ENCODE data around the gene PEAK1.

Gene PEAK1

DNA sequence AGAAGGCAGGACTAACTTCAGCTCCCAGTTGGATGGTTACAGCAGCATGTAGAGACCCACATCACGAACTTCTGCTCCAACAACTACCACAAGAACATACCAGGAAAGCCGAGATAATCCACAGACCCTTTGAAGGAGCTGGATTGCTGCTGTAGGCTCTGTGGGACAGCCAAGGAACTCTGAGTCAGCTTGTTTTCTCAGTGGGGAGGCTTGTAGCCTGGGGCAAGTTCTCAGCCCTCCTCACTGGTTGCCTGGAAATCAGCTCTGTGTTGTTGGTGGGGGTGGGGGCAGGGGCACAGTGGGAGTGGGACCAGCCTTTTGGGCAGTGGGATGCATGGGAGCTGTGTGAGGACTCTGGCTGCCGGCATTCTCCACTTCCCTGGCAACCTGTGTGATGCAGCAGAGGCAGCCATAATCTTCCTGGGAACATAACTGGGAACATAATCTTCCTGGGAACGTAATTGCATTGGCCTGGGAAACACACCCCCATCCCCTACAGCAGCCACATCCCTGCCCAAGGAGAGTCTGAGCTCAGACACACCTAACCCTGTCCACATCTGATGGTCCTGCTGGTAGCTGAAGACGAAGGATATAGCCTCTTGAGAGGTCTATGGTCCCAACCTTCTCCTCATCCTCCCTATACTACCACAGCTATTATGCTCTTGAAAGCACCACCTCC lies 153.1 kb downstream of the PEAK1 start:
- in situ Hi-C loops (cut with HindIII; ENCODE audit: low sequenced_read_pairs): no loop called here
- H3K4me3 ChIP-seq (ENCODE audit: low read depth, low read length): no peak overlapping the region
- TF ChIP-seq, protein P1, sequence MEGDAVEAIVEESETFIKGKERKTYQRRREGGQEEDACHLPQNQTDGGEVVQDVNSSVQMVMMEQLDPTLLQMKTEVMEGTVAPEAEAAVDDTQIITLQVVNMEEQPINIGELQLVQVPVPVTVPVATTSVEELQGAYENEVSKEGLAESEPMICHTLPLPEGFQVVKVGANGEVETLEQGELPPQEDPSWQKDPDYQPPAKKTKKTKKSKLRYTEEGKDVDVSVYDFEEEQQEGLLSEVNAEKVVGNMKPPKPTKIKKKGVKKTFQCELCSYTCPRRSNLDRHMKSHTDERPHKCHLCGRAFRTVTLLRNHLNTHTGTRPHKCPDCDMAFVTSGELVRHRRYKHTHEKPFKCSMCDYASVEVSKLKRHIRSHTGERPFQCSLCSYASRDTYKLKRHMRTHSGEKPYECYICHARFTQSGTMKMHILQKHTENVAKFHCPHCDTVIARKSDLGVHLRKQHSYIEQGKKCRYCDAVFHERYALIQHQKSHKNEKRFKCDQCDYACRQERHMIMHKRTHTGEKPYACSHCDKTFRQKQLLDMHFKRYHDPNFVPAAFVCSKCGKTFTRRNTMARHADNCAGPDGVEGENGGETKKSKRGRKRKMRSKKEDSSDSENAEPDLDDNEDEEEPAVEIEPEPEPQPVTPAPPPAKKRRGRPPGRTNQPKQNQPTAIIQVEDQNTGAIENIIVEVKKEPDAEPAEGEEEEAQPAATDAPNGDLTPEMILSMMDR (IDR thresholded peaks at IDR 0.05; ENCODE audit: low read depth, low read length): no peak
- DNase-seq (ENCODE audit: low read depth, low spot score): peak; percentile 96

- in situ Hi-C loops (cut with HindIII; ENCODE audit: low sequenced_read_pairs): no loop called here
- no peak overlapping the region for H3K4me3 ChIP-seq (ENCODE audit: low read depth, low read length)
- TF ChIP-seq, protein P1 (IDR thresholded peaks at IDR 0.05; ENCODE audit: low read depth, low read length): no peak
- DNase-seq (ENCODE audit: low read depth, low spot score): no peak
Observed at GRCh38 chr15:77255385-77255784, 164.5 kb downstream of the PEAK1 start.

- peak; percentile 16 for DNase-seq (ENCODE audit: low read depth, low spot score)
Observed at GRCh38 chr15:77251662-77252061, 168.2 kb downstream of the PEAK1 start.

DNA sequence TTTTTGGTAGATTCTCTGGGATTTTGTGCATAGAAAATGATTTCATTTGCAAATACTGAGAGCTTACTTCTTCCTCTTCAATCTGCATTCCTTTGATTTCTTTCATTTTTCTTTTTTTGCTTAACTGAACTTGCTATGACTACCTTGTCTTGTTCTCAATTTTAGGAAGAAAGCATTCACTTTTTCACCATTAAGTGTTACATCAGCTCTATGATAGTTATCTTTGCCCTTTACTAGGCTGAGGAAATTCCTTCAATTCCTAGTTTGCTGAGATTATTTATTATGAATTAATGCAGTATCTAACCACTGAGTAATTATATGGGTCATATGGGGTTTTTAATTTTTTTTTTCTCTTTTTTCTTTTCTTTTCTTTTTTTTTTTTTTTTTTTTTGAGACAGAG lies 172.8 kb downstream of the PEAK1 start:
- in situ Hi-C loops (cut with HindIII; ENCODE audit: low sequenced_read_pairs): no loop called here
- H3K4me3 ChIP-seq (ENCODE audit: low read depth, low read length): no peak overlapping the region
- TF ChIP-seq, protein P1 (IDR thresholded peaks at IDR 0.05; ENCODE audit: low read depth, low read length): no peak
- DNase-seq (ENCODE audit: low read depth, low spot score): no peak

More at GRCh38 chr15:77251662-77252061, 168.2 kb downstream of the PEAK1 start:
- in situ Hi-C loops (cut with HindIII; ENCODE audit: low sequenced_read_pairs): no loop called here
- no peak overlapping the region for H3K4me3 ChIP-seq (ENCODE audit: low read depth, low read length)
- TF ChIP-seq, protein P1 (IDR thresholded peaks at IDR 0.05; ENCODE audit: low read depth, low read length): no peak

DNA sequence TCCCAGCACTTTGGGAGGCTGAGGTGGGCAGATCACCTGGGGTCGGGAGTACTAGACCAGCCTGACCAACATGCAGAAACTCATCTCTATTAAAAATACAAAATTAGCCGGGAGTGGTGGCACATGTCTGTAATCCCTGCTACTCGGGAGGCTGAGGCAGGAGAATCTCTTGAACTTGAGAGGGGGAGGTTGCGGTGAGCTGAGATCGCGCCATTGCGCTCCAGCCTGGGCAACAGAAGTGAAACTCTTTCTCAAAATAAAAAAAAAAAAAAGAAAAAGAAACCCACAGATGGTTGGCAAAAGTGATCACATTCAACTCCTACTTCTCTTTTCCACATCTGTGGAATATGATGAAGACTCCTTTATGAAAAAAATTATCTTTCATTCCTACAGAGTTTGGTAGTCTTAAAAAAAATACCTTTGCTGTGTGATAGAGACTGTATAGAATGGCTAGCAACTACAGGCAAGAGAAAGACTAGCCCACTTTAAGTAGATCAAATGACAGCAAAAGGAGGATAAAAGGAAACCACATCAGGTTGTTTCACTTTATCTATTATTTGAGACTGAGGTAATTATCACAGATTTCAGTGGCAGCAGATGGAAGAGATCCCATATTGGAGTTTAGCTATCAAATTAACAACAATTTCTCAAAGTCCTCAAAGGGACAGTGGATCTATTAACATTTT lies 176.0 kb downstream of the PEAK1 start:
- TF ChIP-seq, protein P1 (IDR thresholded peaks at IDR 0.05; ENCODE audit: low read depth, low read length): no peak
- in situ Hi-C loops (cut with HindIII; ENCODE audit: low sequenced_read_pairs): no loop called here
- H3K4me3 ChIP-seq (ENCODE audit: low read depth, low read length): no peak overlapping the region
- DNase-seq (ENCODE audit: low read depth, low spot score): no peak

GRCh38 chr15:77243135-77243534 lies 176.8 kb downstream of the PEAK1 start:
- no peak for DNase-seq (ENCODE audit: low read depth, low spot score)
- in situ Hi-C loops (cut with HindIII; ENCODE audit: low sequenced_read_pairs): no loop called here
- no peak overlapping the region for H3K4me3 ChIP-seq (ENCODE audit: low read depth, low read length)
- TF ChIP-seq, protein P1 (IDR thresholded peaks at IDR 0.05; ENCODE audit: low read depth, low read length): no peak

All from astrocyte of the spinal cord (primary cell).